Measurements from ENCODE around the gene MPIG6B. TPM values are rescaled to one million over a fixed set of nuclear protein-coding genes. Genes with fewer than 3 reads are reported as not detected.

MPIG6B gene
- total and polyA plus RNA-seq, 3 donors from 2014 or later = 0.74 to 1.3 (median 0.94) TPM

DNA sequence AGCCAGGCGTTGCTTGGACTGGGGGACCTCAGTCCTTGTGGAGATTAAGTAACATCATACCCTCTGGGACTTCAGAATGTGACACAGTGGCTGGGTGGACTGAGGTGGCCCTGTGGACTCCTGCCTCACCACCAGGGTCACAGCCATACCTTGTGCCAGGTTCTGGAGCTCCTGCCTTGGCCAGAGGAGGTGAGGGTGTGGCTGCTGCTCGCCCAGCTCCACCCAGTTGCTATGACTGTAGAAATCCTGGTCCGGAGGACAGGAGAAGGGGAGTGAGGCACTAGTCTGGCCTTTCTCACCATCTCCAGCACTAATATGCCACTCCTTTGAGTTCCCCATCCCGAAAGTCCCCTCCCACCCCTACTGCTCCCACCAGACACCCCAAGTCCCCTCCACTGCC lies 52.0 kb downstream of the MPIG6B start:
- Histone ChIP-seq H3K4me1 (peaks cover 12% of the 10 kb centered on the region), H3K27ac (no peak overlapping the region), H3K27me3 (no peaks in the 10 kb centered on the region), H3K9me3 (no peaks in the 10 kb centered on the region), H3K36me3 (ENCODE audit: low read depth, missing control alignments) (no peaks in the 10 kb centered on the region), H3K4me3 (no peak overlapping the region)
- intact Hi-C loops (cut with DNase I; ENCODE audit: low total_unique reads) = no loop called here
- 71 to 93% methylated on average over 4 of the region's 4 CpGs for WGBS, 2 donors
- DNase-seq = no peak
- TF ChIP-seq, protein P1, sequence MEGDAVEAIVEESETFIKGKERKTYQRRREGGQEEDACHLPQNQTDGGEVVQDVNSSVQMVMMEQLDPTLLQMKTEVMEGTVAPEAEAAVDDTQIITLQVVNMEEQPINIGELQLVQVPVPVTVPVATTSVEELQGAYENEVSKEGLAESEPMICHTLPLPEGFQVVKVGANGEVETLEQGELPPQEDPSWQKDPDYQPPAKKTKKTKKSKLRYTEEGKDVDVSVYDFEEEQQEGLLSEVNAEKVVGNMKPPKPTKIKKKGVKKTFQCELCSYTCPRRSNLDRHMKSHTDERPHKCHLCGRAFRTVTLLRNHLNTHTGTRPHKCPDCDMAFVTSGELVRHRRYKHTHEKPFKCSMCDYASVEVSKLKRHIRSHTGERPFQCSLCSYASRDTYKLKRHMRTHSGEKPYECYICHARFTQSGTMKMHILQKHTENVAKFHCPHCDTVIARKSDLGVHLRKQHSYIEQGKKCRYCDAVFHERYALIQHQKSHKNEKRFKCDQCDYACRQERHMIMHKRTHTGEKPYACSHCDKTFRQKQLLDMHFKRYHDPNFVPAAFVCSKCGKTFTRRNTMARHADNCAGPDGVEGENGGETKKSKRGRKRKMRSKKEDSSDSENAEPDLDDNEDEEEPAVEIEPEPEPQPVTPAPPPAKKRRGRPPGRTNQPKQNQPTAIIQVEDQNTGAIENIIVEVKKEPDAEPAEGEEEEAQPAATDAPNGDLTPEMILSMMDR (IDR thresholded peaks at IDR 0.05) = no peak
- no peak for TF ChIP-seq POLR2A (IDR thresholded peaks at IDR 0.05)

DNA sequence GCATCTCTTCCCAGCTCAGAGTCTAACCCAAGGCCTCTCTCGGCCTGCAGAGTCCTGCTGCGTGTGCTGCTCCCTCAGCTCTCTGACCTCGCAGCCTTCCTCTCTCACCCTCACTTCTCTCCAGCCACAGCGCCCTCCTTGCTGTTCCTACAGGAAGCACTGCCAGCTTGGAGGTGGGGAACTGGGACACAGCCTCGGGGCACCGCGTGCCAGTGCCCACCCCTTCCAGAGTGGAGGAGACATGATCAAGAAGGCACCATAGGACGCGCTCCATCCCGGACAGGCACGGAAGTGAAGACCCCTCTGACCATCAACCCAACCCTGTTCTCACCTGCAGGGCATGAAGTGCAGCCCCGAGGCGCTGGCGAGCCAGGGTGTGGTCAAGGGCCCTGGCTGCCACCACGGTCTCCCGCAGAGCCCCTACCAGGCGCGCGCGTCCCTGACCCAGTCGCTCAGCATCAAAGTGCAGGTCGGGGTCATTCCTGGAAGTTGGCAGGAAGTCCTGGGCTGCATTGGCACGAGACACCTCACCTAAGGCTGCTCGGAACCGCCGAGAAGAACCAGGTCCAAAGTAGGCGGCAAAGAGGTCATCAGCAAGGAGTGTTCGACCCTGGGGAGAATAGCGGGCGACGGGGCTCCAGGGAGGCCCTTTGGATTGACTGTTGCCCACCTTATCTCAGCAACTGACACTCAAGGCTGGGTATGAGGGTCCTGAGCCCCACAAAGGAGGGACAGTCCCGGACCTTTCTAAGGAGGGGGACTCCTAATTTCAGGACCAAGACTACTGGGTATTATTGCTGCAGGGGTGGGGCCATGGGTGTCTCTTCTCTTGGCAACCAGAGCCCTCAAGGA lies 52.7 kb downstream of the MPIG6B start:
- no peak for DNase-seq
- no peak overlapping the region for H3K4me3 ChIP-seq
- peaks cover 12% of the 10 kb centered on the region for H3K4me1 ChIP-seq
- 91 to 93% methylated on average over 30 to 32 of the region's 32 CpGs for WGBS, 2 donors
- no peak overlapping the region for H3K27ac ChIP-seq
- no peaks in the 10 kb centered on the region for H3K9me3 ChIP-seq
- no peaks in the 10 kb centered on the region for H3K27me3 ChIP-seq
- no peaks in the 10 kb centered on the region for H3K36me3 ChIP-seq (ENCODE audit: low read depth, missing control alignments)
- TF ChIP-seq, protein P1 (IDR thresholded peaks at IDR 0.05) = no peak
- TF ChIP-seq POLR2A (IDR thresholded peaks at IDR 0.05) = no peak
- intact Hi-C loops (cut with DNase I; ENCODE audit: low total_unique reads) = no loop called here

Small RNAs within 50 kb of the gene (microRNA-seq; reads per million reads assigned to microRNA genes)
- 2.8 reads per million in 2 donors for gene MIR4646 (ENCODE audit: borderline number of aligned reads in 2 of 2, borderline replicate concordance in 1 of 2)

Small RNAs within 50 kb of the gene (small RNA-seq; reads per million reads assigned to genes)
- gene LY6G6D (0 reads per million in 2 donors), gene MIR4646 (0 reads per million in 2 donors), gene MSH5-SAPCD1 (0 reads per million in 2 donors), gene RNU6-850P (0 reads per million in 2 donors), gene SAPCD1 (0 reads per million in 2 donors)

Other genes starting within 250 kb of the MPIG6B start
Only the 30 nearest of the 42 such genes appear.
- 1 to 10 TPM; 1.3 to 2.6 TPM for gene LTA, start 151.1 kb upstream of the MPIG6B start, total RNA-seq
- gene LTA, start 151.1 kb upstream of the MPIG6B start, polyA plus RNA-seq (ENCODE audit: insufficient read depth, low read depth, low replicate concordance) = 2.0 TPM
- gene TNF, start 147.8 kb upstream of the MPIG6B start, total RNA-seq = under 1 TPM; 0.24 to 0.31 TPM
- gene TNF, start 147.8 kb upstream of the MPIG6B start, polyA plus RNA-seq (ENCODE audit: insufficient read depth, low read depth, low replicate concordance) = 1.1 TPM
- gene LTB, start 140.9 kb upstream of the MPIG6B start, total RNA-seq = 1 to 10 TPM in 1 of 2 donors, not detected in 1; 2.0 TPM
- gene LTB, start 140.9 kb upstream of the MPIG6B start, polyA plus RNA-seq (ENCODE audit: insufficient read depth, low read depth, low replicate concordance) = 7.2 TPM
- gene LST1, start 137.1 kb upstream of the MPIG6B start, total RNA-seq = 1 to 10 TPM in 1 of 2 donors, under 1 TPM in 1; 0.71 to 1.2 TPM
- gene LST1, start 137.1 kb upstream of the MPIG6B start, polyA plus RNA-seq (ENCODE audit: insufficient read depth, low read depth, low replicate concordance) = 13.0 TPM
- gene NCR3, start 130.4 kb upstream of the MPIG6B start, total RNA-seq = 1 to 10 TPM in 1 of 2 donors, not detected in 1; 2.6 TPM
- 1.7 TPM for gene NCR3, start 130.4 kb upstream of the MPIG6B start, polyA plus RNA-seq (ENCODE audit: insufficient read depth, low read depth, low replicate concordance)
- gene AIF1, start 108.1 kb upstream of the MPIG6B start, total RNA-seq = 1 to 10 TPM; 2.9 to 6.3 TPM
- 34.8 TPM for gene AIF1, start 108.1 kb upstream of the MPIG6B start, polyA plus RNA-seq (ENCODE audit: insufficient read depth, low read depth, low replicate concordance)
- 100 to 1,000 TPM; 288 to 301 TPM for gene PRRC2A, start 102.7 kb upstream of the MPIG6B start, total RNA-seq
- gene PRRC2A, start 102.7 kb upstream of the MPIG6B start, polyA plus RNA-seq (ENCODE audit: insufficient read depth, low read depth, low replicate concordance) = 473 TPM
- 100 to 1,000 TPM; 654 to 710 TPM for gene BAG6, start 70.7 kb upstream of the MPIG6B start, total RNA-seq
- gene BAG6, start 70.7 kb upstream of the MPIG6B start, polyA plus RNA-seq (ENCODE audit: insufficient read depth, low read depth, low replicate concordance) = 861 TPM
- 1 to 10 TPM; 7.5 to 9.8 TPM for gene APOM, start 67.5 kb upstream of the MPIG6B start, total RNA-seq
- 27.9 TPM for gene APOM, start 67.5 kb upstream of the MPIG6B start, polyA plus RNA-seq (ENCODE audit: insufficient read depth, low read depth, low replicate concordance)
- 10 to 100 TPM; 13.9 to 17.8 TPM for gene C6orf47, start 62.6 kb upstream of the MPIG6B start, total RNA-seq
- 11.9 TPM for gene C6orf47, start 62.6 kb upstream of the MPIG6B start, polyA plus RNA-seq (ENCODE audit: insufficient read depth, low read depth, low replicate concordance)
- 10 to 100 TPM; 34.5 to 46.1 TPM for gene GPANK1, start 58.4 kb upstream of the MPIG6B start, total RNA-seq
- gene GPANK1, start 58.4 kb upstream of the MPIG6B start, polyA plus RNA-seq (ENCODE audit: insufficient read depth, low read depth, low replicate concordance) = 81.3 TPM
- gene CSNK2B, start 57.3 kb upstream of the MPIG6B start, total RNA-seq = 100 to 1,000 TPM; 397 to 421 TPM
- 523 TPM for gene CSNK2B, start 57.3 kb upstream of the MPIG6B start, polyA plus RNA-seq (ENCODE audit: insufficient read depth, low read depth, low replicate concordance)
- 10 to 100 TPM; 14.0 to 15.9 TPM for gene LY6G5B, start 53.4 kb upstream of the MPIG6B start, total RNA-seq
- gene LY6G5B, start 53.4 kb upstream of the MPIG6B start, polyA plus RNA-seq (ENCODE audit: insufficient read depth, low read depth, low replicate concordance) = 16.3 TPM
- 10 to 100 TPM in 1 of 2 donors, 1 to 10 TPM in 1; 8.7 to 18.3 TPM for gene LY6G5C, start 42.3 kb upstream of the MPIG6B start, total RNA-seq
- 14.0 TPM for gene LY6G5C, start 42.3 kb upstream of the MPIG6B start, polyA plus RNA-seq (ENCODE audit: insufficient read depth, low read depth, low replicate concordance)
- 10 to 100 TPM; 77.0 to 85.9 TPM for gene ABHD16A, start 20.0 kb upstream of the MPIG6B start, total RNA-seq
- gene ABHD16A, start 20.0 kb upstream of the MPIG6B start, polyA plus RNA-seq (ENCODE audit: insufficient read depth, low read depth, low replicate concordance) = 108 TPM
- not detected for gene LY6G6F, start 16.5 kb upstream of the MPIG6B start, total RNA-seq
- gene LY6G6F, start 16.5 kb upstream of the MPIG6B start, polyA plus RNA-seq (ENCODE audit: insufficient read depth, low read depth, low replicate concordance) = 0.41 TPM
- gene LY6G6D, start 8.0 kb upstream of the MPIG6B start, total RNA-seq = not detected
- gene LY6G6D, start 8.0 kb upstream of the MPIG6B start, polyA plus RNA-seq (ENCODE audit: insufficient read depth, low read depth, low replicate concordance) = not detected
- under 1 TPM in 1 of 2 donors, not detected in 1; 0.39 TPM for gene LY6G6C, start 1.6 kb upstream of the MPIG6B start, total RNA-seq
- 1.4 TPM for gene LY6G6C, start 1.6 kb upstream of the MPIG6B start, polyA plus RNA-seq (ENCODE audit: insufficient read depth, low read depth, low replicate concordance)
- gene DDAH2, start 5.9 kb downstream of the MPIG6B start, total RNA-seq = 10 to 100 TPM; 19.6 to 38.0 TPM
- 50.8 TPM for gene DDAH2, start 5.9 kb downstream of the MPIG6B start, polyA plus RNA-seq (ENCODE audit: insufficient read depth, low read depth, low replicate concordance)
- gene CLIC1, start 13.2 kb downstream of the MPIG6B start, total RNA-seq = 10 to 100 TPM; 35.4 to 93.5 TPM
- gene CLIC1, start 13.2 kb downstream of the MPIG6B start, polyA plus RNA-seq (ENCODE audit: insufficient read depth, low read depth, low replicate concordance) = 130 TPM
- 100 to 1,000 TPM in 1 of 2 donors, 10 to 100 TPM in 1; 77.6 to 135 TPM for gene MSH5, start 16.6 kb downstream of the MPIG6B start, total RNA-seq
- 36.2 TPM for gene MSH5, start 16.6 kb downstream of the MPIG6B start, polyA plus RNA-seq (ENCODE audit: insufficient read depth, low read depth, low replicate concordance)
- gene SAPCD1, start 39.3 kb downstream of the MPIG6B start, total RNA-seq = 10 to 100 TPM; 10.4 to 11.6 TPM
- gene SAPCD1, start 39.3 kb downstream of the MPIG6B start, polyA plus RNA-seq (ENCODE audit: insufficient read depth, low read depth, low replicate concordance) = 5.9 TPM
- 1 to 10 TPM; 3.1 to 6.3 TPM for gene VWA7, start 54.0 kb downstream of the MPIG6B start, total RNA-seq
- 2.7 TPM for gene VWA7, start 54.0 kb downstream of the MPIG6B start, polyA plus RNA-seq (ENCODE audit: insufficient read depth, low read depth, low replicate concordance)
- gene VARS1, start 72.4 kb downstream of the MPIG6B start, total RNA-seq = 100 to 1,000 TPM in 1 of 2 donors, 10 to 100 TPM in 1; 94.8 to 131 TPM
- gene VARS1, start 72.4 kb downstream of the MPIG6B start, polyA plus RNA-seq (ENCODE audit: insufficient read depth, low read depth, low replicate concordance) = 156 TPM
- 10 to 100 TPM; 43.3 to 49.6 TPM for gene LSM2, start 83.6 kb downstream of the MPIG6B start, total RNA-seq
- gene LSM2, start 83.6 kb downstream of the MPIG6B start, polyA plus RNA-seq (ENCODE audit: insufficient read depth, low read depth, low replicate concordance) = 55.5 TPM
- 10 to 100 TPM; 30.3 to 87.9 TPM for gene HSPA1L, start 91.9 kb downstream of the MPIG6B start, total RNA-seq
- gene HSPA1L, start 91.9 kb downstream of the MPIG6B start, polyA plus RNA-seq (ENCODE audit: insufficient read depth, low read depth, low replicate concordance) = 103 TPM
- gene HSPA1A, start 92.2 kb downstream of the MPIG6B start, total RNA-seq = 100 to 1,000 TPM; 113 to 151 TPM
- gene HSPA1A, start 92.2 kb downstream of the MPIG6B start, polyA plus RNA-seq (ENCODE audit: insufficient read depth, low read depth, low replicate concordance) = 90.4 TPM
- gene HSPA1B, start 104.4 kb downstream of the MPIG6B start, total RNA-seq = 100 to 1,000 TPM; 167 to 204 TPM
- gene HSPA1B, start 104.4 kb downstream of the MPIG6B start, polyA plus RNA-seq (ENCODE audit: insufficient read depth, low read depth, low replicate concordance) = 127 TPM
- 10 to 100 TPM; 31.7 to 65.9 TPM for gene NEU1, start 139.4 kb downstream of the MPIG6B start, total RNA-seq
- gene NEU1, start 139.4 kb downstream of the MPIG6B start, polyA plus RNA-seq (ENCODE audit: insufficient read depth, low read depth, low replicate concordance) = 27.4 TPM
- 1 to 10 TPM in 1 of 2 donors, under 1 TPM in 1; 0.87 to 1.2 TPM for gene SLC44A4, start 155.6 kb downstream of the MPIG6B start, total RNA-seq
- gene SLC44A4, start 155.6 kb downstream of the MPIG6B start, polyA plus RNA-seq (ENCODE audit: insufficient read depth, low read depth, low replicate concordance) = 6.3 TPM